EH (cell line): ENCODE results near the gene ATXN10.

Experiments
- DNase-seq: peaks from one replicate; pipeline ENCODE4 v3.0.0-alpha.2; 2015; ENCODE audit warnings: low read depth

Gene ATXN10

GRCh38 chr22:45823336-45823735, 151.7 kb downstream of the ATXN10 start:
- no peak for DNase-seq

- no peak for DNase-seq
Observed at GRCh38 chr22:45826520-45826919, 154.9 kb downstream of the ATXN10 start.

- DNase-seq = peak; percentile 31
Observed at GRCh38 chr22:45828841-45829240, 157.2 kb downstream of the ATXN10 start.

GRCh38 chr22:45830531-45831245, 159.1 kb downstream of the ATXN10 start:
- DNase-seq = peak; percentile 64

GRCh38 chr22:45831394-45831793, 159.8 kb downstream of the ATXN10 start:
- DNase-seq = peak; percentile 63

GRCh38 chr22:45832180-45832579, 160.5 kb downstream of the ATXN10 start:
- no peak for DNase-seq

- DNase-seq = no peak
Observed at GRCh38 chr22:45832959-45833580, 161.4 kb downstream of the ATXN10 start.

- no peak for DNase-seq
Observed at GRCh38 chr22:45833613-45834012, 162.0 kb downstream of the ATXN10 start.

- DNase-seq = no peak
Observed at GRCh38 chr22:45834241-45834640, 162.6 kb downstream of the ATXN10 start.

- no peak for DNase-seq
Observed at GRCh38 chr22:45834795-45835194, 163.2 kb downstream of the ATXN10 start.

GRCh38 chr22:45836418-45837169, 165.0 kb downstream of the ATXN10 start:
- DNase-seq = no peak

- DNase-seq = no peak
Observed at GRCh38 chr22:45837508-45837907, 165.9 kb downstream of the ATXN10 start.

- no peak for DNase-seq
Observed at GRCh38 chr22:45838305-45838887, 166.8 kb downstream of the ATXN10 start.

GRCh38 chr22:45840483-45840882, 168.8 kb downstream of the ATXN10 start:
- DNase-seq = no peak

- peak; percentile 77 for DNase-seq
Observed at GRCh38 chr22:45842291-45842991, 170.8 kb downstream of the ATXN10 start.

GRCh38 chr22:45843031-45843430, 171.4 kb downstream of the ATXN10 start:
- no peak for DNase-seq

- DNase-seq = no peak
Observed at GRCh38 chr22:45843986-45844385, 172.4 kb downstream of the ATXN10 start.

- DNase-seq = no peak
Observed at GRCh38 chr22:45845076-45845487, 173.4 kb downstream of the ATXN10 start.

GRCh38 chr22:45846952-45847351, 175.3 kb downstream of the ATXN10 start:
- DNase-seq = peak; percentile 19

GRCh38 chr22:45848904-45849303, 177.3 kb downstream of the ATXN10 start:
- DNase-seq = no peak

GRCh38 chr22:45852826-45853225, 181.2 kb downstream of the ATXN10 start:
- DNase-seq = no peak

GRCh38 chr22:45855961-45856360, 184.3 kb downstream of the ATXN10 start:
- no peak for DNase-seq
